ENCODE results near the gene RAB31. TPM values are rescaled to one million over a fixed set of nuclear protein-coding genes. Genes with fewer than 3 reads are reported as not detected.
A peak's percentile ranks its signal among the peaks of the same experiment; 100 is the strongest.

RAB31 gene
- total and polyA plus RNA-seq, 2 donors from 2014 or later, result 17.3 to 77.1 TPM

- intact Hi-C loops (cut with DNase I), result no loop called here
- Histone ChIP-seq H3K36me3 (ENCODE audit: control insufficient read depth in 2 of 3, insufficient read depth in 3 of 3, low read length in 3 of 3) (no peaks in the 10 kb centered on the region), H3K27me3 (ENCODE audit: control insufficient read depth, insufficient read depth, low read length) (no peaks in the 10 kb centered on the region), H3K9me3 (ENCODE audit: control insufficient read depth in 2 of 3, insufficient read depth in 1 of 3, low read length in 3 of 3) (no peaks in the 10 kb centered on the region), H3K9ac (ENCODE audit: low read length in 3 of 3) (no peak overlapping the region), H3K4me1 (ENCODE audit: control insufficient read depth in 2 of 3, insufficient read depth in 2 of 3, low read depth in 1 of 3, low read length in 3 of 3) (peaks cover 0 to 4% (median 0%) of the 10 kb centered on the region in 3 donors), H3K4me3 (ENCODE audit: low read length in 3 of 3) (no peak overlapping the region), H3K27ac (ENCODE audit: low read depth in 2 of 2, low read length in 2 of 2) (no peak overlapping the region)
- no peak for TF ChIP-seq CTCF (IDR thresholded peaks at IDR 0.05; ENCODE audit: borderline replicate concordance, extremely low read depth, insufficient read depth)
- no peak for FAIRE-seq
- DNase-seq, result no peak
Measured at GRCh38 chr18:9681217-9681616, 26.9 kb upstream of the RAB31 start.

- Histone ChIP-seq H3K4me1 (ENCODE audit: control insufficient read depth in 2 of 3, insufficient read depth in 2 of 3, low read depth in 1 of 3, low read length in 3 of 3) (peaks cover 0 to 4% (median 0%) of the 10 kb centered on the region in 3 donors), H3K9ac (ENCODE audit: low read length in 3 of 3) (no peak overlapping the region), H3K27ac (ENCODE audit: low read depth in 2 of 2, low read length in 2 of 2) (no peak overlapping the region), H3K36me3 (ENCODE audit: control insufficient read depth in 2 of 3, insufficient read depth in 3 of 3, low read length in 3 of 3) (no peaks in the 10 kb centered on the region), H3K4me3 (ENCODE audit: low read length in 3 of 3) (no peak overlapping the region), H3K27me3 (ENCODE audit: control insufficient read depth, insufficient read depth, low read length) (no peaks in the 10 kb centered on the region), H3K9me3 (ENCODE audit: control insufficient read depth in 2 of 3, insufficient read depth in 1 of 3, low read length in 3 of 3) (no peaks in the 10 kb centered on the region)
- no peak for TF ChIP-seq CTCF (IDR thresholded peaks at IDR 0.05; ENCODE audit: borderline replicate concordance, extremely low read depth, insufficient read depth)
- no peak for DNase-seq
- intact Hi-C loops (cut with DNase I), result no loop called here
- no peak for FAIRE-seq
Measured at GRCh38 chr18:9682572-9682971, 25.5 kb upstream of the RAB31 start.

GRCh38 chr18:9683418-9684396 is 24.4 kb upstream of the RAB31 start:
- TF ChIP-seq CTCF (IDR thresholded peaks at IDR 0.05; ENCODE audit: borderline replicate concordance, extremely low read depth, insufficient read depth), result peak; percentile 43
- peaks cover 0 to 4% (median 0%) of the 10 kb centered on the region in 3 donors for H3K4me1 ChIP-seq (ENCODE audit: control insufficient read depth in 2 of 3, insufficient read depth in 2 of 3, low read depth in 1 of 3, low read length in 3 of 3)
- no peak overlapping the region for H3K9ac ChIP-seq (ENCODE audit: low read length in 3 of 3)
- no peaks in the 10 kb centered on the region for H3K36me3 ChIP-seq (ENCODE audit: control insufficient read depth in 2 of 3, insufficient read depth in 3 of 3, low read length in 3 of 3)
- no peaks in the 10 kb centered on the region for H3K27me3 ChIP-seq (ENCODE audit: control insufficient read depth, insufficient read depth, low read length)
- no peak overlapping the region for H3K4me3 ChIP-seq (ENCODE audit: low read length in 3 of 3)
- peak overlapping the region in 1 of 2 donors; percentile 2 for H3K27ac ChIP-seq (ENCODE audit: low read depth in 2 of 2, low read length in 2 of 2)
- DNase-seq, result peak in 2 of 5 donors; percentile 29 to 64
- intact Hi-C loops (cut with DNase I), result no loop called here
- FAIRE-seq, result no peak
- H3K9me3 ChIP-seq (ENCODE audit: control insufficient read depth in 2 of 3, insufficient read depth in 1 of 3, low read length in 3 of 3), result no peaks in the 10 kb centered on the region
